Endodermal cell (in vitro differentiated cells): ENCODE data around the gene CDC25B. TPM values are rescaled to one million over a fixed set of nuclear protein-coding genes. Genes with fewer than 3 reads are reported as not detected.

Experiments
- DNase-seq: peaks from one replicate; pipeline ENCODE4 v3.0.0-alpha.2; 2017
- H3K27ac ChIP-seq: 2 replicates; pipeline ENCODE4 v1.5.1; 2013; ENCODE audit warnings: mild to moderate bottlenecking, low read depth, low read length, moderate library complexity
- H3K27me3 ChIP-seq: 2 replicates; pipeline ENCODE4 v1.6.1; 2013; ENCODE audit warnings: mild to moderate bottlenecking, low read length, moderate library complexity; ENCODE audit not compliant: insufficient read depth, control insufficient read depth, poor library complexity, severe bottlenecking
- H3K36me3 ChIP-seq: 2 replicates; pipeline ENCODE4 v1.7.0; 2013; ENCODE audit warnings: mild to moderate bottlenecking, low read length, moderate library complexity; ENCODE audit not compliant: control insufficient read depth, insufficient read depth
- H3K4me1 ChIP-seq: one replicate; pipeline ENCODE4 v1.7.0; 2013; ENCODE audit warnings: low read length; ENCODE audit not compliant: control insufficient read depth, insufficient read depth
- H3K4me3 ChIP-seq: 2 replicates; pipeline ENCODE4 v1.5.1; 2013; ENCODE audit warnings: mild to moderate bottlenecking, low read length, moderate library complexity
- H3K9ac ChIP-seq: 2 replicates; pipeline ENCODE4 v1.6.1; 2013; ENCODE audit warnings: mild to moderate bottlenecking, low read length, moderate library complexity; ENCODE audit not compliant: poor library complexity, severe bottlenecking; ENCODE audit errors: extremely low read depth
- H3K9me3 ChIP-seq: 2 replicates; pipeline ENCODE4 v1.6.1; 2013; ENCODE audit warnings: mild to moderate bottlenecking, low read length, moderate library complexity; ENCODE audit not compliant: control insufficient read depth
- H3K27ac Mint-ChIP-seq: 2 replicates; pipeline ENCODE4 v1.8.0; 2020; ENCODE audit warnings: mixed read lengths
- H3K27me3 Mint-ChIP-seq: 2 replicates; pipeline ENCODE4 v1.8.0; 2021; ENCODE audit warnings: mild to moderate bottlenecking, mixed read lengths; ENCODE audit not compliant: insufficient read depth
- H3K36me3 Mint-ChIP-seq: 2 replicates; pipeline ENCODE4 v1.8.0; 2020; ENCODE audit warnings: low read depth, mixed read lengths
- H3K4me1 Mint-ChIP-seq: 2 replicates; pipeline ENCODE4 v1.8.0; 2020; ENCODE audit warnings: mixed read lengths
- H3K4me3 Mint-ChIP-seq: 2 replicates; pipeline ENCODE4 v1.8.0; 2020; ENCODE audit warnings: mild to moderate bottlenecking, moderate library complexity, mixed read lengths
- H3K9me3 Mint-ChIP-seq: 2 replicates; pipeline ENCODE4 v1.8.0; 2020; ENCODE audit warnings: mild to moderate bottlenecking, mixed read lengths
- CTCF ChIP-seq: fragments of 200-600 bp; sonication (generic); conservative IDR thresholded peaks from 2 replicates; pipeline ENCODE4 v1.5.0; 2021; ENCODE audit warnings: antibody characterized with exemption, mild to moderate bottlenecking
- WGBS, 2 experiments: methylation state at CpG; one replicate each; pipeline versions ENCODE4 v1.1.5 to v1.1.7; 2013; ENCODE audit warnings: missing lambda C conversion rate in 2 of 2, mixed read lengths in 1 of 2; ENCODE audit not compliant: insufficient coverage in 1 of 2, insufficient read length in 1 of 2; 5-methylcytosine and 5-hydroxymethylcytosine counted together
- total RNA-seq, 2 donors: library from RNA; stranded (reverse); fragmentation: NEBNext Ultra II Directional in 1 of 2; extraction: Animal tissue kit (Norgen Biotek cat#: 25700) in 1 of 2; gene quantifications; 2 replicates in 1 of 2; 3 replicates in 1 of 2; pipeline ENCODE4 v1.2.1, GENCODE V29; 2021

The CDC25B gene
- total RNA-seq, 2 donors from 2014 or later = 25.7 to 33.6 TPM

- peak overlapping the region; percentile 35 for H3K27ac Mint-ChIP-seq
- TF ChIP-seq CTCF = no peak
- DNase-seq = no peak
- no peak overlapping the region for H3K4me3 Mint-ChIP-seq
- H3K36me3 Mint-ChIP-seq = peaks cover 5% of the 10 kb centered on the region
- peaks cover 2% of the 10 kb centered on the region for H3K4me1 Mint-ChIP-seq
- Histone ChIP-seq H3K27ac (no peak overlapping the region), H3K9me3 (no peaks in the 10 kb centered on the region), H3K9ac (no peak overlapping the region), H3K27me3 (peaks cover 29% of the 10 kb centered on the region), H3K4me1 (no peaks in the 10 kb centered on the region), H3K4me3 (no peak overlapping the region), H3K36me3 (peaks cover 11% of the 10 kb centered on the region)
- H3K9me3 Mint-ChIP-seq = no peaks in the 10 kb centered on the region
- 92 to 93% methylated on average over 7 to 10 of the region's 10 CpGs for WGBS, 2 experiments
- peaks cover 43% of the 10 kb centered on the region for H3K27me3 Mint-ChIP-seq
Observed at GRCh38 chr20:3783511-3784195, 12.5 kb upstream of the CDC25B start.

GRCh38 chr20:3784216-3784853, 11.8 kb upstream of the CDC25B start:
- Mint-ChIP-seq H3K4me1 (peaks cover 2% of the 10 kb centered on the region), H3K4me3 (peak overlapping the region; percentile 18), H3K9me3 (no peaks in the 10 kb centered on the region), H3K27ac (no peak overlapping the region), H3K27me3 (peaks cover 43% of the 10 kb centered on the region), H3K36me3 (peaks cover 5% of the 10 kb centered on the region)
- WGBS, 2 experiments = 91 to 94% methylated on average over 15 to 17 of the region's 17 CpGs
- no peak for TF ChIP-seq CTCF
- Histone ChIP-seq H3K4me3 (peak overlapping the region; percentile 78), H3K27ac (no peak overlapping the region), H3K27me3 (peaks cover 26% of the 10 kb centered on the region), H3K4me1 (no peaks in the 10 kb centered on the region), H3K9ac (no peak overlapping the region), H3K36me3 (peaks cover 11% of the 10 kb centered on the region), H3K9me3 (no peaks in the 10 kb centered on the region)
- no peak for DNase-seq

- Histone ChIP-seq H3K9ac (no peak overlapping the region), H3K9me3 (no peaks in the 10 kb centered on the region), H3K4me3 (peak overlapping the region; percentile 78), H3K27me3 (peaks cover 21% of the 10 kb centered on the region), H3K27ac (no peak overlapping the region), H3K4me1 (no peaks in the 10 kb centered on the region), H3K36me3 (peaks cover 11% of the 10 kb centered on the region)
- Mint-ChIP-seq H3K27ac (no peak overlapping the region), H3K9me3 (no peaks in the 10 kb centered on the region), H3K36me3 (peaks cover 5% of the 10 kb centered on the region), H3K27me3 (peaks cover 38% of the 10 kb centered on the region), H3K4me3 (peak overlapping the region; percentile 18), H3K4me1 (peaks cover 2% of the 10 kb centered on the region)
- TF ChIP-seq CTCF = no peak
- 95 to 96% methylated on average over 5 to 6 of the region's 6 CpGs for whole genome bisulfite sequencing, 2 experiments
- DNase-seq = no peak
Observed at GRCh38 chr20:3784863-3785239, 11.3 kb upstream of the CDC25B start.
